Mucosa of rectum (tissue), 2 donors: ENCODE data around the gene ANKRD13A.
"Not testable (repeated sequence)": the region's sequence is repeated elsewhere in the genome, so short reads cannot be mapped to it uniquely, and the experiment has no call there.

Experiments
- H3K27ac ChIP-seq, 2 donors: one replicate each; pipeline ENCODE4 v1.7.0; 2013; ENCODE audit warnings: inconsistent platforms in 2 of 2, low read depth in 2 of 2, low read length in 2 of 2
- H3K27me3 ChIP-seq, 2 donors: one replicate each; pipeline ENCODE4 v1.7.0; 2013; ENCODE audit warnings: low read length in 2 of 2; ENCODE audit not compliant: control insufficient read depth in 2 of 2, insufficient read depth in 2 of 2
- H3K36me3 ChIP-seq, 2 donors: one replicate each; pipeline ENCODE4 v1.7.0; 2013; ENCODE audit warnings: low read length in 2 of 2; ENCODE audit not compliant: control insufficient read depth in 2 of 2, insufficient read depth in 2 of 2
- H3K4me1 ChIP-seq, 2 donors: one replicate each; pipeline ENCODE4 v1.7.0; 2013; ENCODE audit warnings: low read length in 2 of 2, mild to moderate bottlenecking in 1 of 2; ENCODE audit not compliant: control insufficient read depth in 2 of 2, insufficient read depth in 2 of 2
- H3K4me3 ChIP-seq, 2 donors: one replicate each; pipeline ENCODE4 v1.7.0; 2013; ENCODE audit warnings: low read length in 2 of 2
- H3K9ac ChIP-seq, 2 donors: one replicate each; pipeline ENCODE4 v1.7.0; 2013; ENCODE audit warnings: low read length in 2 of 2, low read depth in 1 of 2, mild to moderate bottlenecking in 1 of 2
- H3K9me3 ChIP-seq, 2 donors: one replicate each; pipeline ENCODE4 v1.7.0; 2013; ENCODE audit warnings: low read length in 2 of 2; ENCODE audit not compliant: control insufficient read depth in 2 of 2
- donor health status: healthy.
- donor health status: Normal muscosa, but diverticular disease.

The ANKRD13A gene

GRCh38 chr12:110074089-110074488 is 74.9 kb downstream of the ANKRD13A start:
- Histone ChIP-seq H3K9me3 (no peaks in the 10 kb centered on the region), H3K27me3 (no peaks in the 10 kb centered on the region), H3K4me1 (peaks cover 3 to 5% of the 10 kb centered on the region in 2 donors), H3K4me3 (no peak overlapping the region), H3K27ac (peak overlapping the region in 1 of 2 donors; percentile 11), H3K36me3 (no peaks in the 10 kb centered on the region), H3K9ac (no peak overlapping the region)

GRCh38 chr12:110075880-110076279 is 76.7 kb downstream of the ANKRD13A start:
- Histone ChIP-seq H3K4me3 (no peak overlapping the region), H3K27ac (no peak overlapping the region), H3K9me3 (no peaks in the 10 kb centered on the region), H3K9ac (no peak overlapping the region), H3K27me3 (no peaks in the 10 kb centered on the region), H3K4me1 (peaks cover 5 to 9% of the 10 kb centered on the region in 2 donors), H3K36me3 (no peaks in the 10 kb centered on the region)

GRCh38 chr12:110077800-110078199 is 78.6 kb downstream of the ANKRD13A start:
- Histone ChIP-seq H3K4me1 (peaks cover 5 to 9% of the 10 kb centered on the region in 2 donors), H3K9ac (no peak overlapping the region), H3K36me3 (no peaks in the 10 kb centered on the region), H3K4me3 (no peak overlapping the region), H3K27me3 (no peaks in the 10 kb centered on the region), H3K9me3 (no peaks in the 10 kb centered on the region), H3K27ac (no peak overlapping the region)

GRCh38 chr12:110079477-110080400 is 80.5 kb downstream of the ANKRD13A start:
- Histone ChIP-seq H3K4me3 (peak overlapping the region; percentile 53 to 59), H3K9me3 (no peaks in the 10 kb centered on the region), H3K4me1 (peaks cover 0 to 6% of the 10 kb centered on the region in 2 donors), H3K36me3 (no peaks in the 10 kb centered on the region), H3K27ac (peak overlapping the region; percentile 61 to 80), H3K27me3 (no peaks in the 10 kb centered on the region), H3K9ac (no peak overlapping the region)

GRCh38 chr12:110080410-110080809 is 81.2 kb downstream of the ANKRD13A start:
- H3K36me3 ChIP-seq, result no peaks in the 10 kb centered on the region
- no peaks in the 10 kb centered on the region for H3K27me3 ChIP-seq
- no peak overlapping the region for H3K27ac ChIP-seq
- H3K4me1 ChIP-seq, result peaks cover 0 to 6% of the 10 kb centered on the region in 2 donors
- H3K4me3 ChIP-seq, result no peak overlapping the region
- no peaks in the 10 kb centered on the region for H3K9me3 ChIP-seq
- no peak overlapping the region for H3K9ac ChIP-seq

GRCh38 chr12:110084314-110085015 is 85.2 kb downstream of the ANKRD13A start:
- Histone ChIP-seq H3K9me3 (no peaks in the 10 kb centered on the region), H3K27me3 (peaks cover 0 to 3% of the 10 kb centered on the region in 2 donors), H3K27ac (no peak overlapping the region), H3K9ac (no peak overlapping the region), H3K36me3 (no peaks in the 10 kb centered on the region), H3K4me1 (peaks cover 0 to 6% of the 10 kb centered on the region in 2 donors), H3K4me3 (no peak overlapping the region)

- H3K9me3 ChIP-seq, H3K9ac ChIP-seq, H3K27ac ChIP-seq, H3K27me3 ChIP-seq, H3K4me3 ChIP-seq, H3K36me3 ChIP-seq, H3K4me1 ChIP-seq: not testable (repeated sequence)
Measured at GRCh38 chr12:110088216-110088615, 89.0 kb downstream of the ANKRD13A start.

- Histone ChIP-seq H3K4me3 (no peak overlapping the region), H3K9ac (no peak overlapping the region), H3K27me3 (peaks cover 0 to 3% of the 10 kb centered on the region in 2 donors), H3K4me1 (no peaks in the 10 kb centered on the region), H3K36me3 (no peaks in the 10 kb centered on the region), H3K27ac (no peak overlapping the region), H3K9me3 (no peaks in the 10 kb centered on the region)
Measured at GRCh38 chr12:110088936-110089335, 89.7 kb downstream of the ANKRD13A start.
